ENCODE measurements around the gene B4GALNT1. TPM values are rescaled to one million over a fixed set of nuclear protein-coding genes. Genes with fewer than 3 reads are reported as not detected.
"Not testable (repeated sequence)": the region's sequence is repeated elsewhere in the genome, so short reads cannot be mapped to it uniquely, and the experiment has no call there.

B4GALNT1 gene
- total RNA-seq, 1 experiment from 2014 or later = 31.3 TPM

- Histone ChIP-seq H3K9ac (ENCODE audit: low read length) (no peak overlapping the region), H3K36me3 (ENCODE audit: control insufficient read depth in 1 of 2, insufficient read depth in 2 of 2, low read length in 2 of 2) (no peaks in the 10 kb centered on the region), H3K9me3 (ENCODE audit: control insufficient read depth in 1 of 2, insufficient read depth in 1 of 2, low read depth in 1 of 2, low read length in 2 of 2) (no peaks in the 10 kb centered on the region), H3K27me3 (ENCODE audit: insufficient read depth, low read length) (no peaks in the 10 kb centered on the region), H3K4me2 (ENCODE audit: low read length) (no peak overlapping the region), H3K9me2 (ENCODE audit: insufficient read depth) (no peaks in the 10 kb centered on the region), H4K20me1 (ENCODE audit: insufficient read depth) (no peaks in the 10 kb centered on the region), H3K27ac (ENCODE audit: low read depth, low read length) (no peak overlapping the region), H2AFZ (ENCODE audit: low read depth, low read length, poor library complexity, severe bottlenecking) (no peak overlapping the region), H3K79me2 (ENCODE audit: insufficient read depth, low read length) (no peaks in the 10 kb centered on the region), H3K4me1 (ENCODE audit: control insufficient read depth in 1 of 2, insufficient read depth in 2 of 2, low read length in 2 of 2) (no peaks in the 10 kb centered on the region), H3K4me3 (replicated peaks in 1 of 2; ENCODE audit: low read depth in 1 of 2, low read length in 2 of 2) (no peak overlapping the region)
- BruUV-seq (replicated peaks) = no TSS peak
- ChIA-PET CTCF (no interaction called here), RAD21 (ENCODE audit: low non-redundant PET in 1 of 2, low total read pairs in 2 of 2, uncharacterized antibody in 2 of 2, unreplicated experiment in 2 of 2) (no interaction called here), POLR2A (no interaction called here)
- DNase-seq (ENCODE audit: low read depth, low spot score) = no peak
- no peak for TF ChIP-seq RAD21 (IDR thresholded peaks at IDR 0.05; ENCODE audit: low read depth)
- no peak for TF ChIP-seq ZFX (IDR thresholded peaks at IDR 0.05)
- no peak for TF ChIP-seq ELF1 (IDR thresholded peaks at IDR 0.05; ENCODE audit: borderline replicate concordance, low read depth)
- no peak for TF ChIP-seq CTCF (IDR thresholded peaks at IDR 0.05 in 2 of 3, conservative IDR thresholded peaks at IDR 0.05 in 1 of 3; ENCODE audit: borderline replicate concordance in 1 of 3, insufficient read depth in 1 of 3, low read depth in 2 of 3, low read length in 2 of 3)
- TF ChIP-seq TCF7L2 (IDR thresholded peaks at IDR 0.05; ENCODE audit: borderline replicate concordance, extremely low read depth, insufficient read depth, insufficient read length) = no peak
- no peak for TF ChIP-seq ZNF274 (IDR thresholded peaks at IDR 0.05; ENCODE audit: low read depth, low read length)
- TF ChIP-seq SRF (IDR thresholded peaks at IDR 0.05; ENCODE audit: low read depth) = no peak
- TF ChIP-seq ZBTB33 (IDR thresholded peaks at IDR 0.05; ENCODE audit: extremely low read depth, insufficient replicate concordance, low read length) = no peak
- no peak for TF ChIP-seq CEBPB (IDR thresholded peaks at IDR 0.05; ENCODE audit: low read depth)
- no peak for TF ChIP-seq EZH2 (IDR thresholded peaks at IDR 0.05)
- TF ChIP-seq EZH2phosphoT487 (IDR thresholded peaks at IDR 0.05; ENCODE audit: borderline replicate concordance) = no peak
- no peak for TF ChIP-seq YY1 (IDR thresholded peaks at IDR 0.05; ENCODE audit: extremely low read depth, insufficient replicate concordance, low read depth, low read length)
- no peak for ATAC-seq
- intact Hi-C loops (cut with micrococcal nuclease) = no loop called here
These were observed 21.0 kb upstream of the B4GALNT1 start for GRCh38 chr12:57654042-57654441.

- not testable (repeated sequence) for ATAC-seq; H3K4me1 ChIP-seq (ENCODE audit: control insufficient read depth in 1 of 2, insufficient read depth in 2 of 2, low read length in 2 of 2); BruUV-seq (replicated peaks)
These were observed 13.7 kb upstream of the B4GALNT1 start for GRCh38 chr12:57646659-57647049.

More at GRCh38 chr12:57646659-57647049, 13.7 kb upstream of the B4GALNT1 start:
- H3K79me2 ChIP-seq (ENCODE audit: insufficient read depth, low read length); H2AFZ ChIP-seq (ENCODE audit: low read depth, low read length, poor library complexity, severe bottlenecking); DNase-seq (ENCODE audit: low read depth, low spot score); H3K4me3 ChIP-seq (replicated peaks in 1 of 2; ENCODE audit: low read depth in 1 of 2, low read length in 2 of 2); H3K9ac ChIP-seq (ENCODE audit: low read length); POLR2A ChIA-PET; H3K9me2 ChIP-seq (ENCODE audit: insufficient read depth); H4K20me1 ChIP-seq (ENCODE audit: insufficient read depth); CTCF ChIA-PET; H3K36me3 ChIP-seq (ENCODE audit: control insufficient read depth in 1 of 2, insufficient read depth in 2 of 2, low read length in 2 of 2); H3K9me3 ChIP-seq (ENCODE audit: control insufficient read depth in 1 of 2, insufficient read depth in 1 of 2, low read depth in 1 of 2, low read length in 2 of 2); intact Hi-C loops (cut with micrococcal nuclease); RAD21 ChIA-PET (ENCODE audit: low non-redundant PET in 1 of 2, low total read pairs in 2 of 2, uncharacterized antibody in 2 of 2, unreplicated experiment in 2 of 2); H3K4me2 ChIP-seq (ENCODE audit: low read length); H3K27ac ChIP-seq (ENCODE audit: low read depth, low read length); H3K27me3 ChIP-seq (ENCODE audit: insufficient read depth, low read length): not testable (repeated sequence)

All from HCT116 (cell line).